IPS-18c (cell line): ENCODE measurements around the gene DOCK9.
"Not testable (repeated sequence)": the region's sequence is repeated elsewhere in the genome, so short reads cannot be mapped to it uniquely, and the experiment has no call there.

Experiments
- H3K4me3 ChIP-seq: 2 replicates; pipeline ENCODE4 v1.7.0; 2013; ENCODE audit warnings: low read depth, mild to moderate bottlenecking, low read length, moderate library complexity; ENCODE audit not compliant: insufficient read depth
- H3K9me3 ChIP-seq: one replicate; pipeline ENCODE4 v1.6.1; 2013; ENCODE audit warnings: mild to moderate bottlenecking, low read length, moderate library complexity; ENCODE audit not compliant: control insufficient read depth, insufficient read depth

DOCK9 gene

GRCh38 chr13:98775386-98775785 is 202.5 kb downstream of the DOCK9 start:
- H3K4me3 ChIP-seq: no peak overlapping the region

GRCh38 chr13:98774776-98775175 is 203.1 kb downstream of the DOCK9 start:
- Histone ChIP-seq H3K9me3 (peaks cover under 1% of the 10 kb centered on the region), H3K4me3 (no peak overlapping the region)

More at GRCh38 chr13:98775386-98775785, 202.5 kb downstream of the DOCK9 start:
- H3K9me3 ChIP-seq: no peaks in the 10 kb centered on the region

- peaks cover 3% of the 10 kb centered on the region for H3K9me3 ChIP-seq
- H3K4me3 ChIP-seq: no peak overlapping the region
Observed at GRCh38 chr13:98773921-98774320, 203.9 kb downstream of the DOCK9 start.

GRCh38 chr13:98772794-98773452 is 204.9 kb downstream of the DOCK9 start:
- Histone ChIP-seq H3K9me3 (peaks cover 3% of the 10 kb centered on the region), H3K4me3 (no peak overlapping the region)

- peaks cover 3% of the 10 kb centered on the region for H3K9me3 ChIP-seq
- H3K4me3 ChIP-seq: no peak overlapping the region
Observed at GRCh38 chr13:98771838-98772611, 205.8 kb downstream of the DOCK9 start.

GRCh38 chr13:98769736-98770135 is 208.1 kb downstream of the DOCK9 start:
- Histone ChIP-seq H3K9me3 (peaks cover 3% of the 10 kb centered on the region), H3K4me3 (no peak overlapping the region)

- Histone ChIP-seq H3K4me3 (no peak overlapping the region), H3K9me3 (peaks cover 3% of the 10 kb centered on the region)
Observed at GRCh38 chr13:98768522-98768921, 209.3 kb downstream of the DOCK9 start.

GRCh38 chr13:98766697-98767096 is 211.2 kb downstream of the DOCK9 start:
- H3K4me3 ChIP-seq: no peak overlapping the region

GRCh38 chr13:98765996-98766519 is 211.8 kb downstream of the DOCK9 start:
- H3K9me3 ChIP-seq: peaks cover 3% of the 10 kb centered on the region
- no peak overlapping the region for H3K4me3 ChIP-seq

More at GRCh38 chr13:98766697-98767096, 211.2 kb downstream of the DOCK9 start:
- peaks cover 3% of the 10 kb centered on the region for H3K9me3 ChIP-seq

- Histone ChIP-seq H3K9me3 (no peaks in the 10 kb centered on the region), H3K4me3 (no peak overlapping the region)
Observed at GRCh38 chr13:98761986-98762616, 215.8 kb downstream of the DOCK9 start.

GRCh38 chr13:98761126-98761985 is 216.5 kb downstream of the DOCK9 start:
- Histone ChIP-seq H3K9me3 (no peaks in the 10 kb centered on the region), H3K4me3 (no peak overlapping the region)

- Histone ChIP-seq H3K9me3 (peaks cover 4% of the 10 kb centered on the region), H3K4me3 (no peak overlapping the region)
Observed at GRCh38 chr13:98755729-98756128, 222.1 kb downstream of the DOCK9 start.

GRCh38 chr13:98755116-98755515 is 222.7 kb downstream of the DOCK9 start:
- peaks cover 4% of the 10 kb centered on the region for H3K9me3 ChIP-seq
- H3K4me3 ChIP-seq: no peak overlapping the region

GRCh38 chr13:98754468-98754867 is 223.4 kb downstream of the DOCK9 start:
- not testable (repeated sequence) for H3K9me3 ChIP-seq, H3K4me3 ChIP-seq

GRCh38 chr13:98752467-98753290 is 225.2 kb downstream of the DOCK9 start, which contains the start of gene SLC15A1:
Gene SLC15A1 (minus strand): TSS chr13:98752672. CDS start chr13:98752598, 74 bp downstream.
- Histone ChIP-seq H3K9me3 (peaks cover 4% of the 10 kb centered on the region), H3K4me3 (peak within 1 kb of the TSS; percentile 56)

GRCh38 chr13:98751861-98752466 is 225.9 kb downstream of the DOCK9 start:
- peak overlapping the region; percentile 56 for H3K4me3 ChIP-seq
- H3K9me3 ChIP-seq: peaks cover 4% of the 10 kb centered on the region
